H1 (cell line): ENCODE results near the gene NFIA. TPM values are rescaled to one million over a fixed set of nuclear protein-coding genes. Genes with fewer than 3 reads are reported as not detected.

Source experiments
- CTCF ChIA-PET: fragments of 300-600 bp; sonication (Branson Sonifier 250); formaldehyde crosslinking; loops from one replicate; lab custom pipeline; 2021; ENCODE audit not compliant: partially characterized antibody; lab: Charles Lee
- POLR2A ChIA-PET: fragments of 300-600 bp; sonication (Branson Sonifier 250); formaldehyde crosslinking; loops from one replicate; lab custom pipeline; 2021; ENCODE audit warnings: inconsistent platforms; ENCODE audit not compliant: partially characterized antibody; lab: Charles Lee
- DNase-seq, 2 experiments: peaks; one replicate each; pipeline versions ENCODE4 v3.0.0 to v3.0.0-alpha.2; 2010 to 2022; ENCODE audit warnings: low spot score in 2 of 2, low read depth in 1 of 2, mixed read lengths in 1 of 2
- FAIRE-seq: peaks from 2 replicates; lab custom pipeline; 2011; peaks lifted over from hg19 to GRCh38; lab: Jason Lieb, UNC
- H2AFZ ChIP-seq: 2 replicates; pipeline ENCODE4 v1.8.1; 2012; ENCODE audit warnings: low read length, inconsistent platforms
- H2AK5ac ChIP-seq: 2 replicates; pipeline ENCODE4 v1.6.1; 2013; ENCODE audit warnings: low read depth, low read length
- H2BK120ac ChIP-seq: replicated peaks from 2 replicates; pipeline ENCODE3; 2013; ENCODE audit warnings: low read depth, low read length, inconsistent platforms
- H2BK12ac ChIP-seq: 2 replicates; pipeline ENCODE4 v1.6.1; 2013; ENCODE audit warnings: low read depth, low read length
- H2BK15ac ChIP-seq: 2 replicates; pipeline ENCODE4 v1.6.1; 2013; ENCODE audit warnings: low read length
- H2BK20ac ChIP-seq: 2 replicates; pipeline ENCODE4 v1.6.1; 2013; ENCODE audit warnings: low read length
- H2BK5ac ChIP-seq: 2 replicates; pipeline ENCODE4 v1.6.1; 2013; ENCODE audit warnings: low read depth, low read length
- H3K14ac ChIP-seq: 2 replicates; pipeline ENCODE4 v1.6.1; 2013; ENCODE audit warnings: inconsistent platforms; ENCODE audit not compliant: insufficient read length
- H3K18ac ChIP-seq: 2 replicates; pipeline ENCODE4 v1.6.1; 2013; ENCODE audit warnings: low read length; ENCODE audit errors: extremely low read depth
- H3K23ac ChIP-seq: 2 replicates; pipeline ENCODE4 v1.6.1; 2013; ENCODE audit warnings: inconsistent platforms; ENCODE audit not compliant: insufficient read length
- H3K23me2 ChIP-seq: 2 replicates; pipeline ENCODE4 v1.6.1; 2013; ENCODE audit warnings: low read depth, low read length
- H3K27ac ChIP-seq: 2 replicates; pipeline ENCODE4 v1.6.1; 2011; ENCODE audit warnings: low read depth, low read length, inconsistent platforms
- H3K27me3 ChIP-seq, 4 experiments: replicated peaks in 1 of 4; 1 replicate in 1 of 4; 2 replicates in 3 of 4; pipeline versions ENCODE4 v1.6.1 to v1.8.1; 2011 to 2013; ENCODE audit warnings: low read length in 3 of 4, mild to moderate bottlenecking in 3 of 4, inconsistent platforms in 2 of 4, mixed read lengths in 2 of 4, moderate library complexity in 1 of 4; ENCODE audit not compliant: control insufficient read depth in 3 of 4, insufficient read depth in 3 of 4; ENCODE audit errors: extremely low read depth in 1 of 4
- H3K36me3 ChIP-seq, 4 experiments: 2 replicates each; pipeline versions ENCODE4 v1.6.1 to v1.8.1; 2011 to 2013; ENCODE audit warnings: mild to moderate bottlenecking in 4 of 4, low read length in 3 of 4, moderate library complexity in 2 of 4, control low read depth in 1 of 4, inconsistent platforms in 1 of 4; ENCODE audit not compliant: insufficient read depth in 4 of 4, control insufficient read depth in 2 of 4
- H3K4ac ChIP-seq: replicated peaks from 2 replicates; pipeline ENCODE3; 2013; ENCODE audit warnings: low read length, low read depth, mixed read lengths, inconsistent platforms; ENCODE audit not compliant: insufficient read length
- H3K4me1 ChIP-seq, 4 experiments: replicated peaks in 1 of 4; 1 replicate in 1 of 4; 2 replicates in 3 of 4; pipeline versions ENCODE4 v1.6.1 to v1.8.1; 2011 to 2013; ENCODE audit warnings: low read length in 3 of 4, inconsistent platforms in 2 of 4, mixed read lengths in 1 of 4; ENCODE audit not compliant: insufficient read depth in 4 of 4, control insufficient read depth in 3 of 4
- H3K4me2 ChIP-seq, 2 experiments: 2 replicates each; pipeline versions ENCODE4 v1.6.1 to v1.8.1; 2011 to 2013; ENCODE audit warnings: low read depth in 2 of 2, low read length in 2 of 2, control low read depth in 1 of 2, inconsistent platforms in 1 of 2, mild to moderate bottlenecking in 1 of 2; ENCODE audit not compliant: insufficient read depth in 1 of 2
- H3K4me3 ChIP-seq, 4 experiments: fragments of 200-600, 300-600 bp in 1 of 4; sonication (generic), shearing (Covaris generic), sonication (Bioruptor Twin) in 1 of 4; 2 replicates each; pipeline versions ENCODE4 v1.5.1 to v1.8.1; 2011 to 2016; ENCODE audit warnings: low read length in 4 of 4, low read depth in 3 of 4, control low read depth in 2 of 4, inconsistent platforms in 2 of 4, mild to moderate bottlenecking in 2 of 4, mixed read lengths in 1 of 4, moderate library complexity in 1 of 4; ENCODE audit not compliant: insufficient read depth in 2 of 4; ENCODE audit errors: extremely low read depth in 1 of 4
- H3K56ac ChIP-seq: replicated peaks from 2 replicates; pipeline ENCODE3; 2013; ENCODE audit warnings: low read depth, mild to moderate bottlenecking, mixed read lengths, low read length, inconsistent platforms; ENCODE audit not compliant: insufficient read length
- H3K79me1 ChIP-seq: 2 replicates; pipeline ENCODE4 v1.6.1; 2013; ENCODE audit warnings: low read depth, low read length, control low read depth
- H3K79me2 ChIP-seq, 2 experiments: 2 replicates each; pipeline versions ENCODE4 v1.6.1 to v1.8.1; 2012 to 2013; ENCODE audit warnings: low read length in 2 of 2, mild to moderate bottlenecking in 2 of 2, inconsistent platforms in 1 of 2; ENCODE audit not compliant: insufficient read depth in 2 of 2, control insufficient read depth in 1 of 2
- H3K9ac ChIP-seq, 4 experiments: replicated peaks in 1 of 4; 1 replicate in 1 of 4; 2 replicates in 3 of 4; pipeline versions ENCODE4 v1.6.1 to v1.8.1; 2011 to 2013; ENCODE audit warnings: low read depth in 3 of 4, low read length in 3 of 4, control low read depth in 2 of 4, mild to moderate bottlenecking in 2 of 4, moderate library complexity in 2 of 4, inconsistent platforms in 1 of 4; ENCODE audit errors: extremely low read depth in 1 of 4
- H3K9me3 ChIP-seq, 2 experiments: 2 replicates each; pipeline versions ENCODE4 v1.6.1 to v1.8.1; 2012 to 2013; ENCODE audit warnings: mild to moderate bottlenecking in 2 of 2, moderate library complexity in 2 of 2, control low read depth in 1 of 2, inconsistent platforms in 1 of 2, low read depth in 1 of 2, low read length in 1 of 2, mixed read lengths in 1 of 2; ENCODE audit not compliant: insufficient read depth in 2 of 2
- H4K20me1 ChIP-seq, 2 experiments: replicated peaks in 1 of 2; 2 replicates each; pipeline versions ENCODE3 to v1.8.1; 2011 to 2013; ENCODE audit warnings: inconsistent platforms in 2 of 2, low read length in 2 of 2, mild to moderate bottlenecking in 1 of 2; ENCODE audit not compliant: insufficient read depth in 2 of 2, control insufficient read depth in 1 of 2
- H4K5ac ChIP-seq: 2 replicates; pipeline ENCODE4 v1.6.1; 2013; ENCODE audit warnings: low read length, low read depth, mixed read lengths, inconsistent platforms; ENCODE audit not compliant: insufficient read length
- H4K8ac ChIP-seq: 2 replicates; pipeline ENCODE4 v1.8.0; 2013; ENCODE audit warnings: mild to moderate bottlenecking, moderate library complexity, low read length, inconsistent platforms; ENCODE audit not compliant: insufficient read depth; ENCODE audit errors: extremely low read depth
- H4K91ac ChIP-seq: replicated peaks from 2 replicates; pipeline ENCODE3; 2013; ENCODE audit warnings: low read length, mixed read lengths, inconsistent platforms; ENCODE audit not compliant: insufficient read length
- ASH2L ChIP-seq: fragments of 200-600, 300-600 bp; sonication (generic); IDR thresholded peaks from one replicate; pipeline ENCODE4 v1.7.1; 2017; ENCODE audit warnings: low read length
- ATF3 ChIP-seq: IDR thresholded peaks from 2 replicates; pipeline ENCODE4 v1.6.1; 2011; ENCODE audit warnings: low read depth, mild to moderate bottlenecking, low read length; ENCODE audit not compliant: insufficient read depth
- CTBP2 ChIP-seq: IDR thresholded peaks from 2 replicates; pipeline ENCODE4 v1.7.0; 2011; ENCODE audit warnings: borderline replicate concordance, mild to moderate bottlenecking, moderate library complexity, mixed read lengths, low read length; ENCODE audit not compliant: insufficient read depth, insufficient read length
- GTF2F1 ChIP-seq: IDR thresholded peaks from 2 replicates; pipeline ENCODE4 v1.6.1; 2012; ENCODE audit warnings: low read depth, low read length, improper control_type of control experiment, borderline replicate concordance
- HDAC6 ChIP-seq: IDR thresholded peaks from one replicate; pipeline ENCODE4 v1.7.1; 2012; ENCODE audit warnings: low read depth, mild to moderate bottlenecking, inconsistent platforms, low read length, moderate library complexity
- JUN ChIP-seq: IDR thresholded peaks from 2 replicates; pipeline ENCODE4 v1.6.1; 2011; ENCODE audit warnings: low read depth, mild to moderate bottlenecking, improper control_type of control experiment, low read length
- KDM1A ChIP-seq: fragments of 200-600, 300-600 bp; sonication (generic); IDR thresholded peaks from 2 replicates; pipeline ENCODE4 v1.7.1; 2016; ENCODE audit warnings: mild to moderate bottlenecking, low read length, borderline replicate concordance
- MAX ChIP-seq: IDR thresholded peaks from 2 replicates; pipeline ENCODE4 v1.6.1; 2012; ENCODE audit warnings: inconsistent platforms
- POLR2AphosphoS5 ChIP-seq: IDR thresholded peaks from 2 replicates; pipeline ENCODE4 v1.6.1; 2011; ENCODE audit warnings: low read depth, low read length
- POU5F1 ChIP-seq: IDR thresholded peaks from 2 replicates; pipeline ENCODE4 v1.6.1; 2011; ENCODE audit warnings: low read depth, mild to moderate bottlenecking, low read length, moderate library complexity
- RAD21 ChIP-seq, 2 experiments: IDR thresholded peaks in 1 of 2; conservative IDR thresholded peaks in 1 of 2; 2 replicates each; pipeline ENCODE4 v1.6.1; 2011; ENCODE audit warnings: low read depth in 2 of 2, low read length in 2 of 2, improper control_type of control experiment in 1 of 2, inconsistent platforms in 1 of 2, mild to moderate bottlenecking in 1 of 2, moderate library complexity in 1 of 2
- SIRT6 ChIP-seq: IDR thresholded peaks from one replicate; pipeline ENCODE4 v1.7.1; 2012; ENCODE audit warnings: low read length, inconsistent platforms
- SP2 ChIP-seq: IDR thresholded peaks from 2 replicates; pipeline ENCODE4 v1.6.1; 2012; ENCODE audit warnings: mild to moderate bottlenecking, low read length, inconsistent platforms
- WGBS, 2 experiments: shearing (Covaris generic) in 1 of 2; methylation state at CpG; one replicate each; pipeline versions ENCODE4 v1.1.6 to v1.1.7; 2013 to 2015; ENCODE audit warnings: low lambda C conversion rate in 2 of 2, mixed read lengths in 2 of 2, inconsistent platforms in 1 of 2, low coverage in 1 of 2, missing lambda C conversion rate in 1 of 2; ENCODE audit not compliant: insufficient replicate concordance in 2 of 2, insufficient coverage in 1 of 2, insufficient read length in 1 of 2; ENCODE audit errors: extremely low coverage in 1 of 2, missing lambda C conversion rate in 1 of 2; 5-methylcytosine and 5-hydroxymethylcytosine counted together
- polyA plus RNA-seq, 7 experiments: library from polyadenylated mRNA; depleted of rRNA in 3 of 7; stranded (reverse) in 5 of 7; unstranded in 2 of 7; fragments of >200 nt in 5 of 7; fragments of 200-250 nt in 2 of 7; gene quantifications; 1 replicate in 5 of 7; 2 replicates in 1 of 7; 4 replicates in 1 of 7; pipeline versions ENCODE4 v1.2.1 to v1.2.3, GENCODE V29; 2011 to 2013; ENCODE audit warnings: missing spikeins in 2 of 7, mixed read lengths in 2 of 7
- total RNA-seq: library from RNA; stranded (reverse); fragmentation: NEBNext Ultra II Directional; extraction: Animal tissue kit (Norgen Biotek cat#: 25700); gene quantifications from 2 replicates; pipeline ENCODE4 v1.2.1, GENCODE V29; 2021

The NFIA gene
- total and polyA plus RNA-seq, 2 of the 8 experiments (the other 6 are each of a cell fraction or from before 2014, with no cell fraction given): 1.8 to 2.3 TPM

- WGBS, 2 experiments: 70% methylated on average over 2 of the region's 2 CpGs; no CpG with 5 or more reads in 1 of the 2 experiments
- no peak overlapping the region for H3K4ac ChIP-seq
These were observed 231.6 kb downstream of the NFIA start for GRCh38 chr1:61313906-61314422.

More at GRCh38 chr1:61313906-61314422, 231.6 kb downstream of the NFIA start:
- DNase-seq (no peak), FAIRE-seq (no peak)
- Histone ChIP-seq H3K23ac (no peak overlapping the region), H3K4me3 (no peak overlapping the region), H3K36me3 (no peaks in the 10 kb centered on the region), H3K27me3 (no peaks in the 10 kb centered on the region), H3K14ac (no peak overlapping the region), H4K5ac (no peak overlapping the region), H2BK20ac (no peak overlapping the region), H3K4me1 (peaks cover 0 to 3% (median 0%) of the 10 kb centered on the region in 4 experiments; a peak in 1 of 7 replicates), H3K23me2 (no peaks in the 10 kb centered on the region), H2BK5ac (no peak overlapping the region), H4K20me1 (no peaks in the 10 kb centered on the region), H4K91ac (no peak overlapping the region), H3K18ac (no peak overlapping the region), H3K4me2 (no peak overlapping the region), H2BK15ac (no peak overlapping the region), H3K79me1 (no peaks in the 10 kb centered on the region), H3K27ac (no peak overlapping the region), H3K56ac (no peak overlapping the region), H2BK12ac (no peak overlapping the region), H3K9ac (no peak overlapping the region), H3K9me3 (peaks cover 2 to 3% of the 10 kb centered on the region in 2 experiments; a peak in 1 of 4 replicates), H3K79me2 (no peaks in the 10 kb centered on the region), H2AK5ac (no peak overlapping the region), H2AFZ (no peak overlapping the region), H2BK120ac (no peak overlapping the region), H4K8ac (no peak overlapping the region)
- POLR2A ChIA-PET: interaction anchor here (1.2 kb wide), 1 partner anchor 28 kb away, joined by 3 read pairs; no protein-coding TSS in a partner anchor
- CTCF ChIA-PET: interaction anchor here (0.6 to 1.1 kb wide), 5 partner anchors 14 to 1277 kb away, joined by 3 read pairs; no protein-coding TSS in a partner anchor
- TF ChIP-seq ATF3 (no peak), CTBP2 (no peak), SP2 (no peak), POU5F1 (no peak), KDM1A (no peak), SIRT6 (no peak), ASH2L (no peak), HDAC6 (no peak), GTF2F1 (no peak), RAD21 (IDR thresholded peaks at IDR 0.05 in 1 of 2, conservative IDR thresholded peaks at IDR 0.05 in 1 of 2; ENCODE audit: low read depth in 2 of 2, low read length in 2 of 2) (no peak), JUN (no peak), MAX (no peak), POLR2AphosphoS5 (no peak)
